K562 (cell line): Measurements from ENCODE around the gene HDGFL1. TPM values are rescaled to one million over a fixed set of nuclear protein-coding genes. Genes with fewer than 3 reads are reported as not detected.

Experiments used
- ATAC-seq: fragments of 200-7000 bp; cut with Tn5 transposase; 3 replicates; pipeline ENCODE4 v1.9.1; 2020; ENCODE audit warnings: moderate library complexity
- BruUV-seq: library from RNA; stranded (reverse); fragments of 400-500 nt; replicated peaks from 2 replicates; lab custom pipeline; 2021; lab: Mats Ljungman, UMichigan
- CTCF ChIA-PET: fragments of 300-600 bp; formaldehyde crosslinking; extraction: SDS; loops from one replicate; lab custom pipeline; 2021; ENCODE audit warnings: low intra/inter-chr PET ratio; lab: Yijun Ruan, JAX
- POLR2A ChIA-PET: fragments of 300-600, 350-650 bp; sonication (Branson Sonifier 250); formaldehyde crosslinking; extraction: SDS; loops from one replicate; lab custom pipeline; 2021; ENCODE audit warnings: antibody characterized with exemption, inconsistent platforms; lab: Yijun Ruan, JAX
- DNase-seq, 4 experiments: peaks; one replicate each; pipeline versions ENCODE4 v3.0.0 to v3.0.0-alpha.2; 2011 to 2018; ENCODE audit warnings: low spot score in 3 of 4, mixed read lengths in 3 of 4; ENCODE audit errors: extremely low read depth in 1 of 4
- FAIRE-seq: peaks from 2 replicates; lab custom pipeline; 2011; peaks lifted over from hg19 to GRCh38; lab: Jason Lieb, UNC
- H2AFZ ChIP-seq: 2 replicates; pipeline ENCODE4 v1.6.0; 2011; ENCODE audit warnings: low read depth, low read length, control low read depth, inconsistent platforms
- H3K27ac ChIP-seq: fragments of 200-600 bp; 3 replicates; pipeline ENCODE4 v1.8.0; 2011; ENCODE audit warnings: low read depth, mild to moderate bottlenecking, control low read depth, inconsistent platforms, low read length, moderate library complexity, mixed read lengths; ENCODE audit errors: extremely low read depth
- H3K27me3 ChIP-seq, 2 experiments: fragments of 300-600 bp in 1 of 2; 2 replicates in 1 of 2; 3 replicates in 1 of 2; pipeline versions ENCODE4 v1.6.0 to v1.8.0; 2011; ENCODE audit warnings: inconsistent platforms in 2 of 2, low read length in 2 of 2, mild to moderate bottlenecking in 1 of 2, mixed read lengths in 1 of 2, moderate library complexity in 1 of 2; ENCODE audit not compliant: control insufficient read depth in 2 of 2, insufficient read depth in 2 of 2
- H3K36me3 ChIP-seq: fragments of 300-600 bp; 3 replicates; pipeline ENCODE4 v1.8.0; 2011; ENCODE audit warnings: mild to moderate bottlenecking, low read length, inconsistent platforms; ENCODE audit not compliant: control insufficient read depth, insufficient read depth
- H3K4me1 ChIP-seq, 2 experiments: fragments of 200-600 bp in 1 of 2; replicated peaks in 1 of 2; 2 replicates in 1 of 2; 3 replicates in 1 of 2; pipeline versions ENCODE4 v1.5.1 to v1.8.0; 2011; ENCODE audit warnings: inconsistent platforms in 2 of 2, low read length in 2 of 2, mild to moderate bottlenecking in 1 of 2, mixed read lengths in 1 of 2, moderate library complexity in 1 of 2; ENCODE audit not compliant: control insufficient read depth in 2 of 2, insufficient read depth in 2 of 2
- H3K4me2 ChIP-seq: 2 replicates; pipeline ENCODE4 v1.6.1; 2011; ENCODE audit warnings: low read length, control low read depth, inconsistent platforms, mixed read lengths; ENCODE audit not compliant: insufficient read depth
- H3K4me3 ChIP-seq: fragments of 200-600 bp; sonication (generic), shearing (Covaris generic); 2 replicates; pipeline ENCODE4 v1.5.1; 2016; ENCODE audit warnings: control low read depth, inconsistent platforms
- H3K79me2 ChIP-seq: fragments of 200-600 bp; 3 replicates; pipeline ENCODE4 v1.8.0; 2011; ENCODE audit warnings: low read length, inconsistent platforms; ENCODE audit not compliant: control insufficient read depth, insufficient read depth
- H3K9ac ChIP-seq, 2 experiments: 2 replicates each; pipeline versions ENCODE4 v1.6.0 to v1.6.1; 2011; ENCODE audit warnings: low read depth in 2 of 2, low read length in 2 of 2, control low read depth in 1 of 2, inconsistent platforms in 1 of 2, mild to moderate bottlenecking in 1 of 2, mixed read lengths in 1 of 2; ENCODE audit not compliant: insufficient read depth in 1 of 2
- H3K9me1 ChIP-seq: one replicate; pipeline ENCODE4 v1.6.0; 2011; ENCODE audit warnings: inconsistent platforms, mild to moderate bottlenecking, low read length, moderate library complexity; ENCODE audit not compliant: control insufficient read depth, insufficient read depth
- H3K9me3 ChIP-seq: replicated peaks from 2 replicates; pipeline ENCODE4 v1.5.1; 2011; ENCODE audit warnings: low read depth, low read length, inconsistent platforms; ENCODE audit not compliant: control insufficient read depth, insufficient read depth
- H4K20me1 ChIP-seq: replicated peaks from 2 replicates; pipeline ENCODE4 v1.6.1; 2011; ENCODE audit warnings: low read length, inconsistent platforms, mixed read lengths; ENCODE audit not compliant: control insufficient read depth, insufficient read depth
- ATF7 ChIP-seq: fragments of 450-650 bp; IDR thresholded peaks from 2 replicates; pipeline ENCODE4 v1.7.1; 2014; ENCODE audit warnings: mild to moderate bottlenecking, moderate library complexity
- ELK1 ChIP-seq: sonication (generic); formaldehyde crosslinking; IDR thresholded peaks from 2 replicates; pipeline ENCODE4 v1.8.1; 2022; ENCODE audit warnings: missing genetic modification reagents
- RBFOX2 ChIP-seq: fragments of 200-400 bp; formaldehyde crosslinking; IDR thresholded peaks from 2 replicates; pipeline ENCODE4 v1.6.1; 2017; ENCODE audit warnings: low read depth, mild to moderate bottlenecking, low read length, moderate library complexity
- XRCC4 ChIP-seq: IDR thresholded peaks from one replicate; pipeline ENCODE4 v1.6.1; 2011; ENCODE audit not compliant: insufficient read depth, insufficient read length; ENCODE audit errors: extremely low read depth
- ZBTB8A ChIP-seq: fragments of 450-650 bp; IDR thresholded peaks from 2 replicates; pipeline ENCODE4 v1.6.1; 2018; ENCODE audit warnings: mild to moderate bottlenecking, moderate library complexity; ENCODE audit not compliant: partially characterized antibody
- ZNF311 ChIP-seq: fragments of 250-450 bp; sonication (Bioruptor Pico); IDR thresholded peaks from 2 replicates; pipeline ENCODE4 v1.4.0; 2020; ENCODE audit warnings: mild to moderate bottlenecking, moderate library complexity
- WGBS: fragments of 100-300 bp; shearing (Covaris generic); methylation state at CpG from one replicate; pipeline ENCODE4 v1.1.6; 2016; ENCODE audit warnings: low coverage, mixed read lengths; ENCODE audit not compliant: insufficient coverage; ENCODE audit errors: missing lambda C conversion rate; 5-methylcytosine and 5-hydroxymethylcytosine counted together
- in situ Hi-C: fragments of 300-500 bp; cut with MboI; formaldehyde crosslinking; loops from 4 replicates; pipeline ENCODE4 v1.15.0; 2018; ENCODE audit warnings: inconsistent platforms, mixed read lengths
- intact Hi-C: fragments of 100-400 bp; cut with micrococcal nuclease; formaldehyde crosslinking; loops from 2 replicates; pipeline ENCODE4 v1.14.2; 2022
- polyA plus RNA-seq, 8 experiments: library from polyadenylated mRNA; depleted of rRNA in 4 of 8; stranded (reverse) in 5 of 8; unstranded in 3 of 8; fragments of >200 nt; fragmentation: Nextera tagmentation in 2 of 8; fragmentation: Illumina TruSeq in 1 of 8; extraction: Ambion mirVana in 2 of 8; extraction: Trizol in 1 of 8; gene quantifications; 2 replicates each; pipeline versions ENCODE4 v1.2.1 to v1.2.3, GENCODE V29; 2011 to 2014; ENCODE audit warnings: inconsistent platforms in 1 of 8, missing spikeins in 1 of 8
- total RNA-seq, 7 experiments: library from RNA; depleted of rRNA in 6 of 7; stranded (reverse); fragments of >200 nt in 6 of 7; fragmentation: Illumina TruSeq in 2 of 7; extraction: Trizol in 2 of 7; gene quantifications; 2 replicates each; pipeline versions ENCODE4 v1.2.1 to v1.2.3, GENCODE V29; 2011 to 2021; ENCODE audit warnings: low replicate concordance in 1 of 7

HDGFL1 gene
- total and polyA plus RNA-seq, 9 of the 15 experiments (the other 6 are each of a cell fraction or from before 2014, with no cell fraction given) = 0.04 to 0.64 (median 0.28) TPM

- Histone ChIP-seq H4K20me1 (no peaks in the 10 kb centered on the region), H3K4me2 (no peak overlapping the region), H3K9me3 (no peaks in the 10 kb centered on the region), H3K9ac (no peak overlapping the region), H3K4me1 (no peaks in the 10 kb centered on the region), H3K9me1 (no peaks in the 10 kb centered on the region), H3K4me3 (no peak overlapping the region), H2AFZ (no peak overlapping the region)
- no peak for FAIRE-seq
- intact Hi-C loops = no loop called here
- no peak for TF ChIP-seq XRCC4
- no peak for TF ChIP-seq ATF7
- TF ChIP-seq ZNF311 = no peak
- TF ChIP-seq RBFOX2 = no peak
- TF ChIP-seq ELK1 (CRISPR knock-in tag) = no peak
- TF ChIP-seq ZBTB8A = no peak
- TF ChIP-seq, all 486 proteins: peak for 0
- no peaks in the 10 kb centered on the region for H3K79me2 ChIP-seq
- in situ Hi-C loops = no loop called here
- no peaks in the 10 kb centered on the region for H3K27me3 ChIP-seq
- CTCF ChIA-PET = no interaction called here
- DNase-seq (no peak), ATAC-seq (no peak)
- POLR2A ChIA-PET = no interaction called here
- under 1% methylated on average over 4 of the region's 4 CpGs for WGBS
- no TSS peak for BruUV-seq
- H3K36me3 ChIP-seq = no peaks in the 10 kb centered on the region
- no peak overlapping the region for H3K27ac ChIP-seq
Observed at GRCh38 chr6:22610127-22610526, 40.8 kb downstream of the HDGFL1 start.
